ENCODE measurements around the gene NOX4. TPM values are rescaled to one million over a fixed set of nuclear protein-coding genes. Genes with fewer than 3 reads are reported as not detected.

Gene NOX4
- total RNA-seq, 1 experiment from 2014 or later, result 3.0 TPM

- Histone ChIP-seq H3K27me3 (ENCODE audit: insufficient read depth, low read length) (no peaks in the 10 kb centered on the region), H3K4me2 (ENCODE audit: insufficient read depth, insufficient read length, low read length) (no peak overlapping the region), H3K79me1 (ENCODE audit: insufficient read depth, low read depth, low read length, poor library complexity, severe bottlenecking) (no peaks in the 10 kb centered on the region), H2BK5ac (ENCODE audit: insufficient read length, low read length) (no peak overlapping the region), H2AK5ac (ENCODE audit: insufficient read length, low read length) (no peak overlapping the region), H4K8ac (replicated peaks; ENCODE audit: insufficient read length, low read depth, low read length) (no peak overlapping the region), H3K9ac (ENCODE audit: extremely low read depth, insufficient read length, low read length) (no peak overlapping the region), H4K20me1 (ENCODE audit: control insufficient read depth, insufficient read depth, insufficient read length) (no peaks in the 10 kb centered on the region), H2BK15ac (ENCODE audit: low read depth, low read length) (no peak overlapping the region), H3K14ac (ENCODE audit: insufficient read depth, low read length) (no peak overlapping the region), H3K23ac (ENCODE audit: insufficient read length, low read depth, low read length) (no peak overlapping the region), H3K4ac (ENCODE audit: low read depth, low read length) (no peak overlapping the region), H3K9me3 (ENCODE audit: control insufficient read depth, low read depth, low read length) (no peaks in the 10 kb centered on the region), H3K27ac (ENCODE audit: insufficient read length, low read depth, low read length) (no peak overlapping the region), H3K56ac (ENCODE audit: insufficient read length, low read depth, low read length) (no peak overlapping the region), H3K4me1 (ENCODE audit: insufficient read depth, low read length) (no peaks in the 10 kb centered on the region), H4K91ac (ENCODE audit: insufficient read length, low read depth, low read length) (no peak overlapping the region), H3K23me2 (ENCODE audit: insufficient read length, low read depth, low read length, poor library complexity, severe bottlenecking) (no peaks in the 10 kb centered on the region), H3K79me2 (ENCODE audit: insufficient read depth, low read length) (no peaks in the 10 kb centered on the region), H3K18ac (ENCODE audit: insufficient read length, low read depth, low read length) (no peak overlapping the region), H3T11ph (ENCODE audit: low read length) (no peak overlapping the region), H2AFZ (ENCODE audit: low read length) (no peak overlapping the region), H2BK120ac (ENCODE audit: low read depth, low read length, poor library complexity, severe bottlenecking) (no peak overlapping the region), H2BK20ac (ENCODE audit: low read depth, low read length, poor library complexity, severe bottlenecking) (no peak overlapping the region), H2BK12ac (ENCODE audit: insufficient read length, low read depth, low read length) (no peak overlapping the region), H4K5ac (ENCODE audit: insufficient read length, low read depth, low read length) (no peak overlapping the region)
- TF ChIP-seq CTCF (conservative IDR thresholded peaks at IDR 0.05), result no peak
- Mint-ChIP-seq H3K27ac (no peak overlapping the region), H3K36me3 (ENCODE audit: insufficient read depth in 1 of 3, low read depth in 3 of 3) (no peaks in the 10 kb centered on the region), H3K4me3 (no peak overlapping the region), H3K9me3 (peaks cover 0 to 3% of the 10 kb centered on the region in 2 experiments; a peak in 2 of 5 replicates), H3K27me3 (ENCODE audit: low read depth) (peaks cover 3% of the 10 kb centered on the region; the same call in 1 of the 2 replicates), H3K4me1 (no peaks in the 10 kb centered on the region; a peak in 1 of 4 replicates)
- DNase-seq, result no peak
- no CpG with 5 or more reads among the region's 1 CpG for WGBS (ENCODE audit: extremely low coverage, insufficient read length, low lambda C conversion rate)
These were observed 30.6 kb upstream of the NOX4 start for GRCh38 chr11:89521792-89522191.
